Ascending aorta (tissue), 2 donors: ENCODE data around the gene DIDO1. TPM values are rescaled to one million over a fixed set of nuclear protein-coding genes. Genes with fewer than 3 reads are reported as not detected.

Source experiments
- DNase-seq, 2 donors: peaks; one replicate each; pipeline ENCODE4 v3.0.0-alpha.2; 2019; ENCODE audit warnings: low spot score in 2 of 2
- H3K27ac ChIP-seq, 2 donors: fragments of 200-600 bp; sonication (generic); one replicate each; pipeline ENCODE4 v1.5.1; 2016 to 2017; ENCODE audit warnings: mild to moderate bottlenecking in 1 of 2
- H3K27me3 ChIP-seq: fragments of 200-600 bp; sonication (generic); one replicate; pipeline ENCODE4 v1.5.1; 2017
- H3K36me3 ChIP-seq, 2 donors: fragments of 200-600 bp; sonication (generic); one replicate each; pipeline ENCODE4 v1.5.1; 2016
- H3K4me1 ChIP-seq, 2 donors: fragments of 200-600 bp; sonication (generic); one replicate each; pipeline ENCODE4 v1.5.1; 2016 to 2017; ENCODE audit warnings: mild to moderate bottlenecking in 1 of 2
- H3K4me3 ChIP-seq, 2 donors: fragments of 200-600 bp; sonication (generic); one replicate each; pipeline ENCODE4 v1.5.1; 2016 to 2017; ENCODE audit warnings: mild to moderate bottlenecking in 1 of 2
- H3K9me3 ChIP-seq, 2 donors: fragments of 200-600 bp; sonication (generic); one replicate each; pipeline ENCODE4 v1.5.1; 2016
- CTCF ChIP-seq, 3 experiments: fragments of 200-600 bp in 2 of 3; fragments of 450-650 bp in 1 of 3; sonication (generic) in 2 of 3; IDR thresholded peaks; one replicate each; pipeline ENCODE4 v1.5.1; 2016 to 2019; ENCODE audit warnings: antibody characterized with exemption in 3 of 3, mild to moderate bottlenecking in 1 of 3, moderate library complexity in 1 of 3
- intact Hi-C: fragments of 100-400 bp; cut with DNase I; formaldehyde crosslinking; loops from one replicate; pipeline ENCODE4 v1.15.1; 2023
- total RNA-seq: library from RNA; depleted of rRNA; stranded (reverse); fragments of >200 nt; gene quantifications from one replicate; pipeline ENCODE4 v1.1.0, GENCODE V29; 2016

The DIDO1 gene
- total RNA-seq, 1 donor from 2014 or later = 42.4 TPM

DNA sequence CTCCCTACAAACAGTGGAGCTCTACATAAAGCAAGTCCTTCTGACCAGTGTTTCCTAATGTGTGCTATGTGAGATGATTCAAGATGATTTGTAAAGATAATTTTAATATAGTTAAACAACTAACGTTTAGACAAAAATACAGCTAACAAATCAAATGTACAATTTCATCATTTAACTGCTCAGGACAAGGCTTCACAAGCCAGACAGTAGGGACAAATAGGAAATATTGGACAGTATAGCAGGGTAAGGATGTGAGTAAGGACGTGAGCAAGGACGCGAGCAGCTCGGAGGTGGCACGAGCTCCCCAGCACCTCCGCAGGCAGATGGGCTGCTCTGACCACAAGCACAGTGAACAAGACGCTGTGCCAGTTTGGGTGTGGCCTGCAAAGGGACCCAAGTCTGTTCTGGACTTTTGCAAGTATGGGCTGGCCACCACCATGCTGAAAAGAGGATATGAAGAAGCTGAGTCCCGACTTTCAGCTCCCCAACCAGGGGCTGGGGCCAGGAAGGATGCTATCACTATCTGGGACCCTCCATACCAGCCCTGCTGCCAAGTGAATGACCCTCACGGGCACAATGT lies 14.5 kb downstream of the DIDO1 start:
- no peak for TF ChIP-seq CTCF (IDR thresholded peaks at IDR 0.05)
- intact Hi-C loops = no loop called here
- Histone ChIP-seq H3K9me3 (no peaks in the 10 kb centered on the region), H3K27ac (no peak overlapping the region), H3K4me1 (peaks cover 0 to 25% of the 10 kb centered on the region in 2 donors), H3K27me3 (no peaks in the 10 kb centered on the region), H3K4me3 (no peak overlapping the region), H3K36me3 (peaks cover 56 to 69% of the 10 kb centered on the region in 2 donors)
- DNase-seq = no peak

DNA sequence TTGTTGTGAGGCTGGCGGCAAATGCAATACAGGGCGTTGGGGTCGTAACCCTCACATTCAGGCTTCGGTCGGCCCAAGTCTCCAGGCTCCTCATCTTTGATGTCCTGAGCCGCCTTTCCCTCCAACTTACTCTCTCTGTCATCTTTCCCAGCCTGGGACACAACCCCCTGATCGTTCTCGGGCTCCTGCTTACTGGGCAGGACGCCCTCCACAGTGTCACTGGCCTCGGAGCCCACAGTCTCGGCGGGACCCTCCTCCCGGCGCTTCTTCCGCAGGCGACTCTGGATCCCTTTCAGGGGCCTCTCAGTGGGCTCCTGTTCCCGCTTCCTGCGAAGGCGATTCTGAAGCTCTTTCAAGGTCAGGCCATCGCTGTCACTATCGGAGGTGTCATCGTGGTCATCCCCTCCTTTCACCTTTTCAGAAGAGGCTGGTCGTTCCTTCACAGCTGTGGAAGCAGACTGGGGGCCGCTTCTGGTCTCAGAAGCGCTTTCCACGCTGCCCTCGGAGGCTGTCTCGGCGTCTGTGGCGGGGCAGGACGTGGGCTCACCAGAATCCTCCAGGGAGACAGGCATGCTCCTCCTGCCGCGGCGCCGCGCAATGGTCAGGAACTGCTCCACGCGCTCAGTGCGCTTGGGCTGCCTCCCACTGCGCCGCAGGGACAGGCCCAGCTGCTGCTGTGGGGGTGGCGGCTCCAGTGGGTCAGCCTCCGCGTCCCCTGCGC lies 15.4 kb downstream of the DIDO1 start:
- H3K27me3 ChIP-seq = no peaks in the 10 kb centered on the region
- peaks cover 0 to 19% of the 10 kb centered on the region in 2 donors for H3K4me1 ChIP-seq
- TF ChIP-seq CTCF (IDR thresholded peaks at IDR 0.05) = no peak
- H3K36me3 ChIP-seq = peaks cover 64 to 77% of the 10 kb centered on the region in 2 donors
- H3K4me3 ChIP-seq = no peak overlapping the region
- no peak overlapping the region for H3K27ac ChIP-seq
- intact Hi-C loops = no loop called here
- DNase-seq = no peak
- no peaks in the 10 kb centered on the region for H3K9me3 ChIP-seq

DNA sequence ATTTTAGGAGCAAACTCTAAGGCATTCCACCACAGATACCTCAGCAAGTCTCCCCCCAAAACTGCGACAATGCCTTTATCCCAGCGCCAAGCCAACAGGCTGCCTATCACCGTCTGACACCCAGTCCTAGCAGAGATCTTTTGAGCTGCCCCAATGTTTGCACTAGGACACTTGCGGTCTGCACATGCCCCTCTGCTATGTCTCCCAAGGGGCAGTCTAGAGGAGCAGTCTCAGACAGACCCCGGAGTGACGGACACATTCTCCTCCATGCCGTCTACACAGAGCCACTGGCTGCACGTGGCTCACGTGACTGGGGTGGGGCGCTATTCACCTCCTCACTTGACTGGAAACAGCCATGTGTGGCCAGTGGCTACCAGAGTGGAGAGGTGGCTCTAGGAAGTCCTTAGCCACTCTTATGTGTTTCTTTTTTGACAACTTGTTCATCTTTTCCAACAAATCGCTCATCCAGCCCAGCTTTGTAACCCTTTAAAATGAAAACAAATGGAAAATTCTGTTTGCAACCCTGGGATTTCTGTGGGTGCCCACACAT lies 16.0 kb downstream of the DIDO1 start:
- DNase-seq = no peak
- Histone ChIP-seq H3K27me3 (no peaks in the 10 kb centered on the region), H3K4me1 (peaks cover 0 to 16% of the 10 kb centered on the region in 2 donors), H3K4me3 (no peak overlapping the region), H3K27ac (no peak overlapping the region), H3K9me3 (no peaks in the 10 kb centered on the region), H3K36me3 (peaks cover 71 to 84% of the 10 kb centered on the region in 2 donors)
- intact Hi-C loops = no loop called here
- no peak for TF ChIP-seq CTCF (IDR thresholded peaks at IDR 0.05)

GRCh38 chr20:62908971-62909791 lies 17.1 kb downstream of the DIDO1 start:
- intact Hi-C loops = no loop called here
- H3K27ac ChIP-seq = no peak overlapping the region
- no peaks in the 10 kb centered on the region for H3K9me3 ChIP-seq
- no peaks in the 10 kb centered on the region for H3K27me3 ChIP-seq
- H3K4me1 ChIP-seq = peaks cover 0 to 7% of the 10 kb centered on the region in 2 donors
- H3K36me3 ChIP-seq = peaks cover 77 to 95% of the 10 kb centered on the region in 2 donors
- no peak for TF ChIP-seq CTCF (IDR thresholded peaks at IDR 0.05)
- H3K4me3 ChIP-seq = no peak overlapping the region
- DNase-seq = no peak

GRCh38 chr20:62907384-62908317 lies 18.7 kb downstream of the DIDO1 start:
- no peak overlapping the region for H3K27ac ChIP-seq
- no peaks in the 10 kb centered on the region for H3K9me3 ChIP-seq
- H3K36me3 ChIP-seq = peaks cover 86 to 100% of the 10 kb centered on the region in 2 donors
- peaks cover 0 to 3% of the 10 kb centered on the region in 2 donors for H3K4me1 ChIP-seq
- intact Hi-C loops = no loop called here
- H3K4me3 ChIP-seq = no peak overlapping the region
- no peaks in the 10 kb centered on the region for H3K27me3 ChIP-seq
- peak in 2 of 3 experiments; percentile 13 to 26 for TF ChIP-seq CTCF (IDR thresholded peaks at IDR 0.05)
- no peak for DNase-seq
